Measurements from ENCODE around the gene NELL1.

GRCh38 chr11:21148376-21148775 lies 479.0 kb downstream of the NELL1 start:
- no peak for TF ChIP-seq POLR2AphosphoS5 (IDR thresholded peaks at IDR 0.05; ENCODE audit: low read depth, low read length)
- no peak for TF ChIP-seq CTCF (IDR thresholded peaks at IDR 0.05)
